Osteoblast (primary cell): ENCODE results near the gene AFDN. TPM values are rescaled to one million over a fixed set of nuclear protein-coding genes. Genes with fewer than 3 reads are reported as not detected.

Experiments
- DNase-seq: peaks from one replicate; pipeline ENCODE4 v3.0.0; 2011; ENCODE audit warnings: low spot score, mixed read lengths; ENCODE audit not compliant: insufficient read length; ENCODE audit errors: missing footprints
- H2AFZ ChIP-seq: 2 replicates; pipeline ENCODE4 v1.6.0; 2011; ENCODE audit warnings: mild to moderate bottlenecking, low read length
- H3K27ac ChIP-seq: 2 replicates; pipeline ENCODE4 v1.5.1; 2011; ENCODE audit warnings: mild to moderate bottlenecking, low read depth, low read length, moderate library complexity
- H3K27me3 ChIP-seq: 2 replicates; pipeline ENCODE4 v1.6.0; 2012; ENCODE audit warnings: mild to moderate bottlenecking, control low read depth, inconsistent platforms, low read length, moderate library complexity; ENCODE audit not compliant: insufficient read depth
- H3K36me3 ChIP-seq: 2 replicates; pipeline ENCODE4 v1.5.1; 2011; ENCODE audit warnings: mild to moderate bottlenecking, low read length, control low read depth, moderate library complexity; ENCODE audit not compliant: insufficient read depth
- H3K4me1 ChIP-seq: 2 replicates; pipeline ENCODE4 v1.5.1; 2011; ENCODE audit warnings: mild to moderate bottlenecking, low read length, control low read depth, moderate library complexity; ENCODE audit not compliant: insufficient read depth
- H3K4me2 ChIP-seq: 2 replicates; pipeline ENCODE4 v1.6.0; 2011; ENCODE audit warnings: mild to moderate bottlenecking, low read length; ENCODE audit not compliant: insufficient read depth
- H3K4me3 ChIP-seq: fragments of 200-600 bp; sonication (generic); 3 replicates; pipeline ENCODE4 v1.5.1; 2012; ENCODE audit warnings: mild to moderate bottlenecking, low read length, inconsistent platforms; ENCODE audit not compliant: insufficient read depth
- H3K79me2 ChIP-seq: 2 replicates; pipeline ENCODE4 v1.6.0; 2012; ENCODE audit warnings: mild to moderate bottlenecking, low read length, control low read depth, inconsistent platforms; ENCODE audit not compliant: insufficient read depth
- H3K9me3 ChIP-seq: 2 replicates; pipeline ENCODE4 v1.5.1; 2011; ENCODE audit warnings: low read depth, low read length, control low read depth
- H4K20me1 ChIP-seq: 2 replicates; pipeline ENCODE4 v1.6.0; 2012; ENCODE audit warnings: mild to moderate bottlenecking, low read length, control low read depth; ENCODE audit not compliant: insufficient read depth
- total RNA-seq: library from RNA; depleted of rRNA; stranded (reverse); fragments of >200 nt; gene quantifications from 2 replicates; pipeline ENCODE4 v1.2.3, GENCODE V29; 2012
- TF ChIP-seq, protein P1 (sequence below): IDR thresholded peaks from 2 replicates; pipeline ENCODE4 v1.5.1; 2011; ENCODE audit warnings: mild to moderate bottlenecking, low read depth, low read length, moderate library complexity; ENCODE audit errors: extremely low read depth

AFDN gene
- total RNA-seq, 1 donor: 52.5 TPM

DNA sequence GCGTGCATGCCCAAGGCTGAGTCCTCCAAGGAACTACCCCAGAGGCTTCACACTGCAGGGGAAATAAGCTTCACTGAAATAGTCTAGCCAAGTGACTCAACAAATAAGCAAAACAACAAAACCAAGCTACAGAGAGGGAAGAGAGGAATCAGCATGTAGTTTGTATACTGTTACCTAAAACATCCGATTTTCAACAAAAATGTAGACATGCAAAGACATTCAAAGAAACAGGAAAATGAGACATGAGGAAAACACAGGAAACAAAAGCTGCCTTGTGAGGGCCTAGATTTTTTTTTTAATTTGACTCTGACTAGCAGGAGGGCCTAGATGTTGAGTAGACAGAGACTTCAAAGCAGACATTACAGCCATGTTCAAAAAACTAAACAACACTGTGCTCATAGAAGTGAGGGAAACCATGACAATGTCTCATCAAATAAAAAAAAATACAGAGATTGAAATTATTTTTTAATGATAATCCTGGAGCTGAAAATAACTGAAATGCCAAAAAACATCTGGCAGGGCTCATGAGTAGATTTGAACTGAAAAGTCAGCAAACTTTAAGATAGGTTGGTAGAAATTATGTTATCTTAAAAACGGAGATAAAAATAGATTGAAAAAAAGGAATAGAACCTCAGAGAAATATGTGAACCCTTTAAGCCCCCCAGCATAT lies 154.3 kb downstream of the AFDN start:
- no peak for DNase-seq
- Histone ChIP-seq H3K4me1 (no peaks in the 10 kb centered on the region), H3K4me3 (no peak overlapping the region), H3K27ac (no peak overlapping the region), H3K79me2 (no peaks in the 10 kb centered on the region), H4K20me1 (no peaks in the 10 kb centered on the region), H3K27me3 (no peaks in the 10 kb centered on the region), H3K9me3 (no peaks in the 10 kb centered on the region), H2AFZ (no peak overlapping the region), H3K36me3 (no peaks in the 10 kb centered on the region), H3K4me2 (no peak overlapping the region)
- TF ChIP-seq, protein P1, sequence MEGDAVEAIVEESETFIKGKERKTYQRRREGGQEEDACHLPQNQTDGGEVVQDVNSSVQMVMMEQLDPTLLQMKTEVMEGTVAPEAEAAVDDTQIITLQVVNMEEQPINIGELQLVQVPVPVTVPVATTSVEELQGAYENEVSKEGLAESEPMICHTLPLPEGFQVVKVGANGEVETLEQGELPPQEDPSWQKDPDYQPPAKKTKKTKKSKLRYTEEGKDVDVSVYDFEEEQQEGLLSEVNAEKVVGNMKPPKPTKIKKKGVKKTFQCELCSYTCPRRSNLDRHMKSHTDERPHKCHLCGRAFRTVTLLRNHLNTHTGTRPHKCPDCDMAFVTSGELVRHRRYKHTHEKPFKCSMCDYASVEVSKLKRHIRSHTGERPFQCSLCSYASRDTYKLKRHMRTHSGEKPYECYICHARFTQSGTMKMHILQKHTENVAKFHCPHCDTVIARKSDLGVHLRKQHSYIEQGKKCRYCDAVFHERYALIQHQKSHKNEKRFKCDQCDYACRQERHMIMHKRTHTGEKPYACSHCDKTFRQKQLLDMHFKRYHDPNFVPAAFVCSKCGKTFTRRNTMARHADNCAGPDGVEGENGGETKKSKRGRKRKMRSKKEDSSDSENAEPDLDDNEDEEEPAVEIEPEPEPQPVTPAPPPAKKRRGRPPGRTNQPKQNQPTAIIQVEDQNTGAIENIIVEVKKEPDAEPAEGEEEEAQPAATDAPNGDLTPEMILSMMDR: no peak

DNA sequence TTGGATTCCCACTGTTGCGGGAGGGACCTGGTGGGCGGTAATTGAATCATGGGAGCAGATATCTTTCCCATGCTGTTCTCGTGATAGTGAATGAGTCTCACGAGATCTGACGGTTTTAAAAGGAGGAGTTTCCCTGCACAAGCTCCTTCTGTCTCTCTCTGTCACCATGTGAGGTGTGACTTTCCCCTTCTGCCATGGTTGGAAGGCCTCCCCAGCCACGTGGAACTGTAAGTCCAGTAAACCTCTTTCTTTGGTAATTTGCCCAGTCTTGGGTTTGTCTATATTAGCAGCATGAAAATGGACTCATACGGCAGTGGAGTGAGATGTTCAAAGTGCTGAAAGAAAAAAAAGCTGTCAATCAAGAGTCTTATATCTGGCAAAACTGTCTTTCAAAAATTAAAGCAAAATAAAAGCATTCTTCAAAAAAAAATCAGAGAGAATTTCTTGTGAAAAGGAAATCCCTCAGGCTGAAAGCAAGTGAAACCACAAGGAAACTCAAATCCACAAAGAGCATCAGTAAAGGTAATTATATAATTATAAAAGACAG lies 155.3 kb downstream of the AFDN start:
- H3K36me3 ChIP-seq: no peaks in the 10 kb centered on the region
- H3K4me1 ChIP-seq: no peaks in the 10 kb centered on the region
- no peaks in the 10 kb centered on the region for H3K79me2 ChIP-seq
- no peaks in the 10 kb centered on the region for H3K9me3 ChIP-seq
- no peak overlapping the region for H3K27ac ChIP-seq
- no peak overlapping the region for H3K4me3 ChIP-seq
- no peak overlapping the region for H2AFZ ChIP-seq
- no peaks in the 10 kb centered on the region for H4K20me1 ChIP-seq
- no peak overlapping the region for H3K4me2 ChIP-seq
- DNase-seq: no peak
- TF ChIP-seq, protein P1: no peak
- H3K27me3 ChIP-seq: no peaks in the 10 kb centered on the region

DNA sequence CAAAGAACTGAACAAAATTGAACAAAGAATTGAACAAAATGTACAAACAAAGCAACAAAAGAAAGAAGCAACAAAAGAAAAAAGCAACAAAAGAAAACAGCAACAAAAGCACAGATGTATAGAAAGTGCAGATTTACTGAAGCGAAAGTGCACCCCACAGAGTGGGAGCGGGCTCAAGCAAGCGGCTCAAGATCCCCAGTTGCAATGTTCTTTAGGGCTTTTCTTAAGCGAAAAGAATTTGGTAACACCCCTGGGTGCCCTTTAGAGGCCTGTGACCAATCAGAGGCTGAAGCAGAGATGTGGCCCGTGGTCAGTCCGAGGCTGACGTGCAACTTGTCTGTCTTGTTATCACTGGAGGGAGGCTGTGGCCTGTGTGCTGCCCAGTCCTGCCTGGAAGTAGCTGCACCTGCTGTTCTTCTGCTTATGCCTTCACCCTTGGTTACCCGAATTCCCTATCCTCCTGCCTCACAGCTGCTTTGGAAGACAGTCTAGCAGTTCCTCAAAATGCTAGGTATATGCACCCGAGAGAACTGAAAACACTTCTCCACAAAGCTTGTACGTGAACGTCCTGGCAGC lies 157.5 kb downstream of the AFDN start:
- no peak overlapping the region for H2AFZ ChIP-seq
- no peaks in the 10 kb centered on the region for H3K4me1 ChIP-seq
- no peak overlapping the region for H3K27ac ChIP-seq
- H3K36me3 ChIP-seq: no peaks in the 10 kb centered on the region
- no peaks in the 10 kb centered on the region for H3K9me3 ChIP-seq
- H3K4me2 ChIP-seq: no peak overlapping the region
- no peaks in the 10 kb centered on the region for H4K20me1 ChIP-seq
- H3K27me3 ChIP-seq: no peaks in the 10 kb centered on the region
- H3K79me2 ChIP-seq: no peaks in the 10 kb centered on the region
- no peak for DNase-seq
- H3K4me3 ChIP-seq: no peak overlapping the region
- TF ChIP-seq, protein P1: no peak

DNA sequence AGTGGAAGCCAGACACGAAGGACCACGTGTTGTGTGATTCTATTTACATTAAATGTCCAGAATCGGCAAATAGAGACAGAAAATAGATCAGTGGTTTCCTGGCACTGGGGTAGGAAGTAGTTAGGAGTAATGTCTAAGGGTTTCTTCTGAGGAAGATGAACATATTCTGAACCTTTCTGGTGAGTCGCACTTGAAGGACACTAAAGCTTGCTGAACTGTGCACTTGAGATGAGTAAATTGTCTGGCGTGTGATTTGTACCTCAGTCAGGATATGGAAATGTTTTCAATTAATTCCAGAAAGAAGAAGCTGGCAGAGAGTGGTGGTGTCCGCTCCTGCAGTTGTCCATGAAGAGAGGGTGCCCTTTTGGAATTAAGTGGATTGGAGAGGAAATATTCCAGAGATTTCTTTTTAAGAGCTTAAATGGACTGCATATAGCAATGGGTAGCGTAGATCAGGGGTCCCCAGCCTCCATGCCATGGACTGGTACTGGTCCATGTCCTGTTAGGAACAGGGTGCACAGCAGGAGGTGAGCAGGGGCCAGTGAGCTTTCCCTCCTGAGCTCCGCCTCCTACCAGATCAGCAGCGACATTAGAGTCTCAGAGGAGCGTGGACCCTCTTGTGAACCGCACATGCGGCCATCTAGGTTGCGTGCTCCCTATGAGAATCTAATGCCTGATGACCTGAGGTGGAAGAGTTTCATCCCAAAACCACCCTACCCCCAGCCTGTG lies 158.3 kb downstream of the AFDN start:
- Histone ChIP-seq H3K4me2 (no peak overlapping the region), H3K36me3 (no peaks in the 10 kb centered on the region), H4K20me1 (no peaks in the 10 kb centered on the region), H3K27ac (no peak overlapping the region), H3K27me3 (no peaks in the 10 kb centered on the region), H2AFZ (no peak overlapping the region), H3K4me1 (no peaks in the 10 kb centered on the region), H3K79me2 (no peaks in the 10 kb centered on the region), H3K4me3 (no peak overlapping the region), H3K9me3 (no peaks in the 10 kb centered on the region)
- TF ChIP-seq, protein P1: no peak
- DNase-seq: no peak
